ENCODE measurements around the gene POSTN. TPM values are rescaled to one million over a fixed set of nuclear protein-coding genes. Genes with fewer than 3 reads are reported as not detected.

Gene POSTN
- total RNA-seq: 15.5 and 16.8 TPM in 2 replicates

GRCh38 chr13:37598597-37598996 lies at the start of gene POSTN:
POSTN (minus strand) TSS chr13:37598768; CDS start chr13:37598726, 42 bp downstream.

